A549 (cell line): ENCODE measurements around the gene CEP89. TPM values are rescaled to one million over a fixed set of nuclear protein-coding genes. Genes with fewer than 3 reads are reported as not detected.
A peak's percentile ranks its signal among the peaks of the same experiment; 100 is the strongest.

Experiments used
- ATAC-seq, 2 experiments: fragments of 200-7000 bp in 1 of 2; fragments of >200 bp in 1 of 2; cut with Nextera tagmentation in 1 of 2; cut with Tn5 transposase in 1 of 2; 3 replicates each; pipeline versions ENCODE4 v1.8.0 to v1.9.1; 2018 to 2020; ENCODE audit warnings: mild to moderate bottlenecking in 1 of 2, moderate library complexity in 1 of 2
- CTCF ChIA-PET: fragments of 300-600 bp; sonication (Branson Sonifier 250); formaldehyde crosslinking; extraction: SDS; loops from one replicate; lab custom pipeline; 2021; ENCODE audit warnings: antibody characterized with exemption, inconsistent platforms; lab: Yijun Ruan, JAX
- POLR2A ChIA-PET: fragments of 350-600 bp; formaldehyde crosslinking; extraction: SDS; loops from one replicate; lab custom pipeline; 2021; ENCODE audit warnings: antibody characterized with exemption, inconsistent platforms; lab: Yijun Ruan, JAX
- DNase-seq, 2 experiments: peaks; one replicate each; pipeline versions ENCODE4 v3.0.0 to v3.0.0-alpha.2; 2011 to 2016; ENCODE audit warnings: low read depth in 1 of 2, low spot score in 1 of 2
- FAIRE-seq: peaks from 2 replicates; lab custom pipeline; 2011; peaks lifted over from hg19 to GRCh38; lab: Jason Lieb, UNC
- H3K27ac ChIP-seq, 2 experiments: fragments of >200 bp; sonication (Bioruptor Twin); formaldehyde crosslinking; 3 replicates each; pipeline ENCODE4 v1.5.1; 2016 to 2017
- H3K4me1 ChIP-seq: fragments of >200 bp; sonication (Bioruptor Twin); formaldehyde crosslinking; 3 replicates; pipeline ENCODE4 v1.6.1; 2016
- H3K4me2 ChIP-seq: fragments of >200 bp; sonication (Bioruptor Twin); formaldehyde crosslinking; 3 replicates; pipeline ENCODE4 v1.6.1; 2016
- H3K4me3 ChIP-seq: fragments of >200 bp; sonication (Bioruptor Twin); formaldehyde crosslinking; 3 replicates; pipeline ENCODE4 v1.5.1; 2016
- H3K9me3 ChIP-seq: fragments of >200 bp; sonication (Bioruptor Twin); formaldehyde crosslinking; 3 replicates; pipeline ENCODE4 v1.6.1; 2016
- BHLHE40 ChIP-seq: IDR thresholded peaks from 2 replicates; pipeline ENCODE4 v1.6.1; 2012; ENCODE audit warnings: low read depth, low read length, inconsistent platforms
- CBX8 ChIP-seq: fragments of 200-600 bp; sonication (generic); IDR thresholded peaks from 2 replicates; pipeline ENCODE4 v1.6.1; 2016
- CHD2 ChIP-seq: fragments of 150-350 bp; IDR thresholded peaks from 2 replicates; pipeline ENCODE4 v1.6.1; 2014; ENCODE audit warnings: low read length; ENCODE audit not compliant: partially characterized antibody
- EHMT2 ChIP-seq: fragments of 200-600 bp; sonication (generic); IDR thresholded peaks from 2 replicates; pipeline ENCODE4 v1.6.1; 2016; ENCODE audit warnings: antibody characterized with exemption, low read depth, mild to moderate bottlenecking, moderate library complexity
- ESRRA ChIP-seq: fragments of 150-350 bp; IDR thresholded peaks from 2 replicates; pipeline ENCODE4 v1.6.1; 2014; ENCODE audit warnings: mild to moderate bottlenecking, low read length, borderline replicate concordance
- FOSL2 ChIP-seq, 2 experiments: fragments of 450-650 bp in 1 of 2; fragments of >200 bp in 1 of 2; sonication (Bioruptor Twin) in 1 of 2; formaldehyde crosslinking; IDR thresholded peaks; 2 replicates each; pipeline versions ENCODE4 v1.5.0 to v1.6.1; 2016 to 2020; ENCODE audit warnings: mild to moderate bottlenecking in 1 of 2, moderate library complexity in 1 of 2
- GATA3 ChIP-seq: IDR thresholded peaks from 2 replicates; pipeline ENCODE4 v1.6.1; 2012; ENCODE audit warnings: borderline replicate concordance
- HEYL ChIP-seq: fragments of 250-450 bp; sonication (Bioruptor Pico); IDR thresholded peaks from 2 replicates; pipeline ENCODE4 v1.8.0; 2021; ENCODE audit warnings: mild to moderate bottlenecking, moderate library complexity
- JUN ChIP-seq, 2 experiments: fragments of >200 bp; sonication (Bioruptor Twin); formaldehyde crosslinking; IDR thresholded peaks; 2 replicates in 1 of 2; 3 replicates in 1 of 2; pipeline ENCODE4 v1.6.1; 2016 to 2017
- MAFK ChIP-seq: fragments of 450-650 bp; IDR thresholded peaks from 2 replicates; pipeline ENCODE4 v1.6.1; 2014; ENCODE audit not compliant: partially characterized antibody
- MYC ChIP-seq: IDR thresholded peaks from 2 replicates; pipeline ENCODE4 v1.6.1; 2012; ENCODE audit warnings: mild to moderate bottlenecking, inconsistent platforms, low read length, improper control_type of control experiment, borderline replicate concordance
- NFE2L2 ChIP-seq: fragments of 150-350 bp; conservative IDR thresholded peaks from 2 replicates; pipeline ENCODE4 v1.6.1; 2014; ENCODE audit warnings: low read length
- NPAS2 ChIP-seq: fragments of 250-450 bp; sonication (Bioruptor Pico); IDR thresholded peaks from 2 replicates; pipeline ENCODE4 v1.8.0; 2022; ENCODE audit warnings: mild to moderate bottlenecking, moderate library complexity, borderline replicate concordance
- RAD21 ChIP-seq, 2 experiments: fragments of >200 bp in 1 of 2; sonication (Bioruptor Twin) in 1 of 2; formaldehyde crosslinking in 1 of 2; IDR thresholded peaks in 1 of 2; conservative IDR thresholded peaks in 1 of 2; 2 replicates in 1 of 2; 3 replicates in 1 of 2; pipeline ENCODE4 v1.6.1; 2012 to 2018; ENCODE audit warnings: inconsistent platforms in 1 of 2
- RCOR1 ChIP-seq: fragments of 150-350 bp; IDR thresholded peaks from 2 replicates; pipeline ENCODE4 v1.6.1; 2014; ENCODE audit warnings: antibody characterized with exemption, low read length, low read depth
- SMC3 ChIP-seq: fragments of >200 bp; sonication (Bioruptor Twin); formaldehyde crosslinking; IDR thresholded peaks from 3 replicates; pipeline ENCODE4 v1.6.1; 2018; ENCODE audit warnings: inconsistent platforms
- TP53 ChIP-seq: fragments of 250-450 bp; sonication (Bioruptor Pico); IDR thresholded peaks from 2 replicates; pipeline ENCODE4 v1.5.0; 2021; ENCODE audit warnings: mild to moderate bottlenecking, moderate library complexity
- ZC3H11A ChIP-seq: fragments of 450-650 bp; IDR thresholded peaks from 2 replicates; pipeline ENCODE4 v1.6.1; 2014; ENCODE audit warnings: antibody characterized with exemption, mild to moderate bottlenecking
- WGBS: methylation state at CpG from one replicate; pipeline ENCODE4 v1.1.6; 2017; ENCODE audit errors: missing lambda C conversion rate; 5-methylcytosine and 5-hydroxymethylcytosine counted together
- polyA plus RNA-seq, 4 experiments: library from polyadenylated mRNA; depleted of rRNA in 3 of 4; stranded (reverse); fragments of >200 nt; fragmentation: RNase III in 1 of 4; extraction: RNeasy Plus Mini Kit Qiagen cat#74134 plus additional on column Dnase treatment in 1 of 4; gene quantifications; 2 replicates in 3 of 4; 3 replicates in 1 of 4; pipeline ENCODE4 v1.2.3, GENCODE V29; 2011 to 2017
- TF ChIP-seq, protein P1 (sequence below): fragments of >200 bp; sonication (Bioruptor Twin); formaldehyde crosslinking; IDR thresholded peaks from 3 replicates; pipeline ENCODE4 v1.6.1; 2016
- TF ChIP-seq, protein P2 (sequence below): IDR thresholded peaks from 2 replicates; pipeline ENCODE4 v1.6.1; 2012; ENCODE audit warnings: low read depth, borderline replicate concordance
- TF ChIP-seq, protein P3 (sequence below): fragments of >200 bp; sonication (Bioruptor Twin); formaldehyde crosslinking; IDR thresholded peaks from 3 replicates; pipeline ENCODE4 v1.5.1; 2016
- TF ChIP-seq, protein P4 (sequence below): fragments of 250-450 bp; sonication (Bioruptor Pico); IDR thresholded peaks from 2 replicates; pipeline ENCODE4 v1.5.0; 2020; ENCODE audit warnings: low read depth, mild to moderate bottlenecking, moderate library complexity
- TF ChIP-seq, protein P5 (sequence below): fragments of 450-650 bp; IDR thresholded peaks from 2 replicates; pipeline ENCODE4 v1.6.1; 2014; ENCODE audit warnings: antibody characterized with exemption
- TF ChIP-seq, protein P6 (sequence below): IDR thresholded peaks from 2 replicates; pipeline ENCODE4 v1.6.1; 2012

The CEP89 gene
- polyA plus RNA-seq, 2 of the 4 experiments (the other 2 are of a cell fraction) = 31.5 to 41.3 TPM

DNA sequence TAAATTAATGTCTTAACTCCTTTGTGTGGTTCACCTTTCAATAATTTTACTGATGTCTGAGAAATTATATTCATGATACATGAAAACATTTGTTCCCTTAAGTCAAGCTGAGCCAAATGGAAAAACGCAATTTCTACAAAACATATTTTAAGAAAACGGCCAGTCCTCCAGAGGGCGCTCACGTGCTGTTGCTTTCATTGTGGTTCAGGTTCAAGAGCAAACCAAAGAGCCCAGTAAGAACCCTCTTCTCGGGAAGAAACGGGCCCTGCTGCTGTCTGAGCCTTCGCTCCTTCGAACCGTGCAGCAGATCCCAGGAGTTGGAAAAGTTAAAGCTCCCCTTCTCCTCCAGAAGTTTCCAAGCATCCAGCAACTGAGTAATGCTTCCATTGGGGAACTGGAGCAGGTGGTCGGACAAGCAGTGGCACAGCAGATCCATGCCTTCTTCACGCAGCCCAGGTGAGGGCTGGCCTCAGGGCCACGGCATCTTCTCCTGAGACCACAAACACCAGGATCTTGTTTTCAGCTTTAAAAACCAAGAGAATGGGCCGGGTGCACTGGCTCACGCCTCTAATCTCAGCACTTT lies 4.6 kb upstream of the CEP89 start:
- CTCF ChIA-PET = interaction anchor here (0.6 to 16.5 kb wide), 88 partner anchors 9 to 545 kb away, joined by 3 to 349 read pairs (median 6); partner anchors contain the start of genes ANKRD27, GPATCH1, NUDT19 and RGS9BP
- H3K4me3 ChIP-seq = no peak overlapping the region
- 38% methylated on average over 14 of the region's 14 CpGs for WGBS
- no peaks in the 10 kb centered on the region for H3K9me3 ChIP-seq
- peak overlapping the region; percentile 38 to 42; a peak in 5 of 6 replicates for H3K27ac ChIP-seq
- TF ChIP-seq RAD21 (conservative IDR thresholded peaks at IDR 0.05 in 1 of 2, IDR thresholded peaks at IDR 0.05 in 1 of 2) = peak; percentile 99 to 100
- peak; percentile 4 for TF ChIP-seq MAFK
- TF ChIP-seq, protein P1, sequence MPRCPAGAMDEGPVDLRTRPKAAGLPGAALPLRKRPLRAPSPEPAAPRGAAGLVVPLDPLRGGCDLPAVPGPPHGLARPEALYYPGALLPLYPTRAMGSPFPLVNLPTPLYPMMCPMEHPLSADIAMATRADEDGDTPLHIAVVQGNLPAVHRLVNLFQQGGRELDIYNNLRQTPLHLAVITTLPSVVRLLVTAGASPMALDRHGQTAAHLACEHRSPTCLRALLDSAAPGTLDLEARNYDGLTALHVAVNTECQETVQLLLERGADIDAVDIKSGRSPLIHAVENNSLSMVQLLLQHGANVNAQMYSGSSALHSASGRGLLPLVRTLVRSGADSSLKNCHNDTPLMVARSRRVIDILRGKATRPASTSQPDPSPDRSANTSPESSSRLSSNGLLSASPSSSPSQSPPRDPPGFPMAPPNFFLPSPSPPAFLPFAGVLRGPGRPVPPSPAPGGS = no peak
- peak; percentile 99 for TF ChIP-seq SMC3
- TF ChIP-seq, protein P2, sequence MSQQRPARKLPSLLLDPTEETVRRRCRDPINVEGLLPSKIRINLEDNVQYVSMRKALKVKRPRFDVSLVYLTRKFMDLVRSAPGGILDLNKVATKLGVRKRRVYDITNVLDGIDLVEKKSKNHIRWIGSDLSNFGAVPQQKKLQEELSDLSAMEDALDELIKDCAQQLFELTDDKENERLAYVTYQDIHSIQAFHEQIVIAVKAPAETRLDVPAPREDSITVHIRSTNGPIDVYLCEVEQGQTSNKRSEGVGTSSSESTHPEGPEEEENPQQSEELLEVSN = no peak
- TF ChIP-seq FOSL2 (IDR thresholded peaks at IDR 0.05) = no peak
- peak; percentile 18; the same call in 1 of the 2 replicates for TF ChIP-seq FOSL2 (CRISPR knock-in tag; IDR thresholded peaks at IDR 0.05)
- TF ChIP-seq, protein P3, sequence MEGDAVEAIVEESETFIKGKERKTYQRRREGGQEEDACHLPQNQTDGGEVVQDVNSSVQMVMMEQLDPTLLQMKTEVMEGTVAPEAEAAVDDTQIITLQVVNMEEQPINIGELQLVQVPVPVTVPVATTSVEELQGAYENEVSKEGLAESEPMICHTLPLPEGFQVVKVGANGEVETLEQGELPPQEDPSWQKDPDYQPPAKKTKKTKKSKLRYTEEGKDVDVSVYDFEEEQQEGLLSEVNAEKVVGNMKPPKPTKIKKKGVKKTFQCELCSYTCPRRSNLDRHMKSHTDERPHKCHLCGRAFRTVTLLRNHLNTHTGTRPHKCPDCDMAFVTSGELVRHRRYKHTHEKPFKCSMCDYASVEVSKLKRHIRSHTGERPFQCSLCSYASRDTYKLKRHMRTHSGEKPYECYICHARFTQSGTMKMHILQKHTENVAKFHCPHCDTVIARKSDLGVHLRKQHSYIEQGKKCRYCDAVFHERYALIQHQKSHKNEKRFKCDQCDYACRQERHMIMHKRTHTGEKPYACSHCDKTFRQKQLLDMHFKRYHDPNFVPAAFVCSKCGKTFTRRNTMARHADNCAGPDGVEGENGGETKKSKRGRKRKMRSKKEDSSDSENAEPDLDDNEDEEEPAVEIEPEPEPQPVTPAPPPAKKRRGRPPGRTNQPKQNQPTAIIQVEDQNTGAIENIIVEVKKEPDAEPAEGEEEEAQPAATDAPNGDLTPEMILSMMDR = peak; percentile 100
- TF ChIP-seq, all 56 proteins: peak for 5
- ATAC-seq (peak; percentile 7 to 16; a peak in 1 of 6 replicates), DNase-seq (peak; percentile 89), FAIRE-seq (peak; percentile 94)
- POLR2A ChIA-PET = interaction anchor here (0.6 to 1.7 kb wide), 3 partner anchors 65 to 200 kb away, joined by 5 read pairs; no protein-coding TSS in a partner anchor
- Histone ChIP-seq H3K4me1 (peaks cover 28% of the 10 kb centered on the region), H3K4me2 (peak overlapping the region; percentile 40; the same call in 1 of the 3 replicates)

DNA sequence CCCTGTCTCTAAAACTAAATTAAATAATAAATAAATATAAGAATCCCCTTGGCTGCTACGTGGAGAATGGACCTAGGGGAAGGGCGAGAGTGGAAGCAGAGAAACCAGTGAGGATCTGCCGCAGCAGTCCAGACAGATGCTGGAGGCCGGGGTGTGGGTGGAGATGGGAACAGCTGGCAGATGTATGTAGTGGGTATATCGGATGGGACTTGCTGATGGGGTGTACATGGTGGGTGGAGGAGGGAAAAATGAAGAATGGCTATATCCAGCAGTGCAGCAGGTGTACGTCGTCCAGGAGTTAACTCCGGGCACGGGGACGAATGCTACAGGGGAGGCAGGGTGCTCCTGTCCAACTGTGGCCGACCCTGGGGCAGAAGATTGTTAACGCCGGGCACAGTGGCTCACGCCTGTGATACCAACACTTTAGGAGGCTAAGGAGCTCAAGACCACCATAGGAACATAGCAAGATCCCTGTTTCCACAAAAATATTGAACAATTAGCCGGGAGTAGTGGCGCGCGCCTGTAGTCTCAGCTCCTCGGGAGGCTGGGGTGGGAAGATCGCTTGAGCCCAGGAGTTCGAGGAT lies 654 bp downstream of the CEP89 start:
- CTCF ChIA-PET = interaction anchor here (0.7 to 16.5 kb wide), 15 partner anchors 12 to 410 kb away, joined by 3 to 349 read pairs (median 3); partner anchors contain the start of gene GPATCH1
- H3K9me3 ChIP-seq = no peaks in the 10 kb centered on the region
- H3K4me2 ChIP-seq = peak overlapping the region; percentile 81
- POLR2A ChIA-PET = interaction anchor here (0.6 to 2.8 kb wide), 7 partner anchors 26 to 280 kb away, joined by 3 to 16 read pairs (median 3); partner anchors contain the start of genes NUDT19 and RHPN2
- H3K27ac ChIP-seq = peak overlapping the region; percentile 75 to 85
- TF ChIP-seq, protein P4, sequence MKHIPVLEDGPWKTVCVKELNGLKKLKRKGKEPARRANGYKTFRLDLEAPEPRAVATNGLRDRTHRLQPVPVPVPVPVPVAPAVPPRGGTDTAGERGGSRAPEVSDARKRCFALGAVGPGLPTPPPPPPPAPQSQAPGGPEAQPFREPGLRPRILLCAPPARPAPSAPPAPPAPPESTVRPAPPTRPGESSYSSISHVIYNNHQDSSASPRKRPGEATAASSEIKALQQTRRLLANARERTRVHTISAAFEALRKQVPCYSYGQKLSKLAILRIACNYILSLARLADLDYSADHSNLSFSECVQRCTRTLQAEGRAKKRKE (CRISPR knock-in tag) = no peak
- no peak for TF ChIP-seq CBX8
- no peak for TF ChIP-seq TP53 (CRISPR knock-in tag)
- TF ChIP-seq HEYL (CRISPR knock-in tag) = no peak
- TF ChIP-seq RCOR1 = no peak
- TF ChIP-seq MYC = no peak
- no peak for TF ChIP-seq ESRRA
- no peak for TF ChIP-seq ZC3H11A
- no peak for TF ChIP-seq NFE2L2
- TF ChIP-seq, protein P5, sequence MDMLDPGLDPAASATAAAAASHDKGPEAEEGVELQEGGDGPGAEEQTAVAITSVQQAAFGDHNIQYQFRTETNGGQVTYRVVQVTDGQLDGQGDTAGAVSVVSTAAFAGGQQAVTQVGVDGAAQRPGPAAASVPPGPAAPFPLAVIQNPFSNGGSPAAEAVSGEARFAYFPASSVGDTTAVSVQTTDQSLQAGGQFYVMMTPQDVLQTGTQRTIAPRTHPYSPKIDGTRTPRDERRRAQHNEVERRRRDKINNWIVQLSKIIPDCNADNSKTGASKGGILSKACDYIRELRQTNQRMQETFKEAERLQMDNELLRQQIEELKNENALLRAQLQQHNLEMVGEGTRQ = no peak
- TF ChIP-seq NPAS2 (CRISPR knock-in tag) = no peak
- no peak for TF ChIP-seq MAFK
- TF ChIP-seq BHLHE40 = no peak
- TF ChIP-seq JUN (IDR thresholded peaks at IDR 0.05) = no peak
- no peak for TF ChIP-seq SMC3
- TF ChIP-seq GATA3 = no peak
- no peak for TF ChIP-seq EHMT2
- TF ChIP-seq CHD2 = no peak
- TF ChIP-seq, protein P6, sequence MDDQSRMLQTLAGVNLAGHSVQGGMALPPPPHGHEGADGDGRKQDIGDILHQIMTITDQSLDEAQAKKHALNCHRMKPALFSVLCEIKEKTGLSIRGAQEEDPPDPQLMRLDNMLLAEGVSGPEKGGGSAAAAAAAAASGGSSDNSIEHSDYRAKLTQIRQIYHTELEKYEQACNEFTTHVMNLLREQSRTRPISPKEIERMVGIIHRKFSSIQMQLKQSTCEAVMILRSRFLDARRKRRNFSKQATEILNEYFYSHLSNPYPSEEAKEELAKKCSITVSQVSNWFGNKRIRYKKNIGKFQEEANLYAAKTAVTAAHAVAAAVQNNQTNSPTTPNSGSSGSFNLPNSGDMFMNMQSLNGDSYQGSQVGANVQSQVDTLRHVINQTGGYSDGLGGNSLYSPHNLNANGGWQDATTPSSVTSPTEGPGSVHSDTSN = no peak
- no peak; a peak in 1 of 5 replicates for TF ChIP-seq RAD21 (conservative IDR thresholded peaks at IDR 0.05 in 1 of 2, IDR thresholded peaks at IDR 0.05 in 1 of 2)
- TF ChIP-seq, all 56 proteins: peak for 0
- no peak for DNase-seq
- peaks cover 12% of the 10 kb centered on the region; the same call in 2 of the 3 replicates for H3K4me1 ChIP-seq
- H3K4me3 ChIP-seq = peak overlapping the region; percentile 60
- ATAC-seq = peak in 1 of 2 experiments; percentile 15; a peak in 3 of 6 replicates
- 16% methylated on average over 21 of the region's 21 CpGs for WGBS
- FAIRE-seq = no peak
